Fibroblast of peridontal ligament (primary cell): ENCODE data around the gene RNF224.
"Not testable (repeated sequence)": the region's sequence is repeated elsewhere in the genome, so short reads cannot be mapped to it uniquely, and the experiment has no call there.

ENCODE experiments used
- DNase-seq: peaks from one replicate; pipeline ENCODE4 v3.0.0-alpha.2; 2010; ENCODE audit errors: extremely low read depth

RNF224 gene

DNA sequence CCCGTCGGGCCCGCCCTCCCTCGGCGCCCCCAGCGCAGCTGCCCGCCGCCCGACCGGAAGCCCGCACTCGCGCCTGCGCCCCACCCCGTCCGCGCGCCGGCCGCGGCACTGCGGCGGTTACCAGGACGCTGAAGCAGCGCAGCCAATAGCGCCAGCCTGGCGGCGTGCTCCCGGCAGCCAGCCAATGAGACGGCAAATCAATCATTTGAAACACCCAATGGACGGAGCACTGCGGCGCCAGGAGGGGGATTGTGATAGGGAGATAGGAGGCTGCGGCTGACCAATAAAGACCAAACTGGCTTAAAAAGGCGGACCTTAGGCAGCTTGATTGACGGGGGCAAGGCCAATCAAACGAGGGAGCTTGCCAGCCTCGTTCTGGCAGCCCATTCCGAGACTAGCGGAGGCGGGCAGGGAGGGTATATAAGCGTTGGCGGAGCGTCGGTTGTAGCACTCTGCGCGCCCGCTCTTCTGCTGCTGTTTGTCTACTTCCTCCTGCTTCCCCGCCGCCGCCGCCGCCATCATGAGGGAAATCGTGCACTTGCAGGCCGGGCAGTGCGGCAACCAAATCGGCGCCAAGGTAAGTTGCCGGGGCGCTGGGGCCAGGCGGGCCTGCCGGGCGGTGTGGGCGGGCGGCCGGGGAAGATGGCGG, 13.7 kb downstream of the RNF224 start, which contains the start of gene TUBB4B:
TSS of gene TUBB4B (plus strand) at position 447 of the 649 bp plus-strand sequence. CDS start at position 521, 74 bp downstream.
- DNase-seq: peak; percentile 100

DNA sequence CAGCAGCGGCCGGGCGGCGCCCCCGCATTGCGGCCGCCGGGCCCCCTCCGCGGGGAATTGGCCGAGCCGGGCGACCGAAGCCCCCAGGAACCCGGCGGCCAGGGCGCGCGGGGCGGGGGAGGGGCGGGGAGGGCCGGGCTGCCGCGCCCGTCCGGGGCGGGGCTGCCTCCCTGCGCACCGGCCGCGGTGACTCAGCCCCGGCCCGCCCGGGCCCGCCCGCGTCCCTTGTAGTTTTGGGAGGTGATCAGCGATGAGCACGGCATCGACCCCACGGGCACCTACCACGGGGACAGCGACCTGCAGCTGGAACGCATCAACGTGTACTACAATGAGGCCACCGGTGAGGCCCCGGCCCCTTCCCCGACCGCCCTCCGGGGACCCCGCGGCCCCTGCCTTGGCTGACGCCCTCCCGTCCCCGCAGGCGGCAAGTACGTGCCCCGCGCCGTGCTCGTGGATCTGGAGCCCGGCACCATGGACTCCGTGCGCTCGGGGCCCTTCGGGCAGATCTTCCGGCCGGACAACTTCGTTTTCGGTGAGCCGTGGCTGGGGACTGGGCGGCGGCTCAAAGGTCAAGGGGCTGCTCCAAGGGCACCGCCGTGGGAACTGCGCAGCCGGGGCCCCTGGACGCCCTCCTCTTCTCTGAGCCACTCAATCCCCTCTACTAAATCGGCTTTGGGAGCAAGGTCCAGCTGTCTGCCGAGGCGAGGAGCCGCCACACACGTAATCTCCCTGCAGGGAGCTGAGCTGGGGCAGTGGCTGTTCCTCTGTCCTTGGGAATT, 14.4 kb downstream of the RNF224 start:
- peak; percentile 19 for DNase-seq

DNA sequence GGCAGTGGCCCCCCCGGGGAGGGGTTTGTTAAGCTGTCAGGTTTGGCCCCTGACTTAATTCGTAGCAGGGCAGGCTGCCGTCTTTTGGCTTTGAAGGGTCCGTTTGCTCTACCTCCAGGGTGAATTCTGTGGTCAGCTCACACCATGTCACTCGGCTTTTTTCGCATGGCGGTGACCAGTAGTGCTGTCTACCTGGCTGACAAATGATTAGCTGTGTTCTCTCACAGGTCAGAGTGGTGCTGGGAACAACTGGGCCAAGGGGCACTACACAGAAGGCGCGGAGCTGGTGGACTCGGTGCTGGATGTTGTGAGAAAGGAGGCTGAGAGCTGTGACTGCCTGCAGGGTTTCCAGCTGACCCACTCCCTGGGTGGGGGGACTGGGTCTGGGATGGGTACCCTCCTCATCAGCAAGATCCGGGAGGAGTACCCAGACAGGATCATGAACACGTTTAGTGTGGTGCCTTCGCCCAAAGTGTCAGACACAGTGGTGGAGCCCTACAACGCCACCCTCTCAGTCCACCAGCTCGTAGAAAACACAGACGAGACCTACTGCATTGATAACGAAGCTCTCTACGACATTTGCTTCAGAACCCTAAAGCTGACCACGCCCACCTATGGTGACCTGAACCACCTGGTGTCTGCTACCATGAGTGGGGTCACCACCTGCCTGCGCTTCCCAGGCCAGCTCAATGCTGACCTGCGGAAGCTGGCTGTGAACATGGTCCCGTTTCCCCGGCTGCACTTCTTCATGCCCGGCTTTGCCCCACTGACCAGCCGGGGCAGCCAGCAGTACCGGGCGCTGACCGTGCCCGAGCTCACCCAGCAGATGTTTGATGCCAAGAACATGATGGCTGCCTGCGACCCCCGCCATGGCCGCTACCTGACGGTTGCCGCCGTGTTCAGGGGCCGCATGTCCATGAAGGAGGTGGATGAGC, 15.2 kb downstream of the RNF224 start:
- no peak for DNase-seq

DNA sequence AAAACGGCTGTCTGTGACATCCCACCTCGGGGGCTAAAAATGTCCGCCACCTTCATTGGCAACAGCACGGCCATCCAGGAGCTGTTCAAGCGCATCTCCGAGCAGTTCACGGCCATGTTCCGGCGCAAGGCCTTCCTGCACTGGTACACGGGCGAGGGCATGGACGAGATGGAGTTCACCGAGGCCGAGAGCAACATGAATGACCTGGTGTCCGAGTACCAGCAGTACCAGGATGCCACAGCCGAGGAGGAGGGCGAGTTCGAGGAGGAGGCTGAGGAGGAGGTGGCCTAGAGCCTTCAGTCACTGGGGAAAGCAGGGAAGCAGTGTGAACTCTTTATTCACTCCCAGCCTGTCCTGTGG, 15.9 kb downstream of the RNF224 start:
- DNase-seq: not testable (repeated sequence)

DNA sequence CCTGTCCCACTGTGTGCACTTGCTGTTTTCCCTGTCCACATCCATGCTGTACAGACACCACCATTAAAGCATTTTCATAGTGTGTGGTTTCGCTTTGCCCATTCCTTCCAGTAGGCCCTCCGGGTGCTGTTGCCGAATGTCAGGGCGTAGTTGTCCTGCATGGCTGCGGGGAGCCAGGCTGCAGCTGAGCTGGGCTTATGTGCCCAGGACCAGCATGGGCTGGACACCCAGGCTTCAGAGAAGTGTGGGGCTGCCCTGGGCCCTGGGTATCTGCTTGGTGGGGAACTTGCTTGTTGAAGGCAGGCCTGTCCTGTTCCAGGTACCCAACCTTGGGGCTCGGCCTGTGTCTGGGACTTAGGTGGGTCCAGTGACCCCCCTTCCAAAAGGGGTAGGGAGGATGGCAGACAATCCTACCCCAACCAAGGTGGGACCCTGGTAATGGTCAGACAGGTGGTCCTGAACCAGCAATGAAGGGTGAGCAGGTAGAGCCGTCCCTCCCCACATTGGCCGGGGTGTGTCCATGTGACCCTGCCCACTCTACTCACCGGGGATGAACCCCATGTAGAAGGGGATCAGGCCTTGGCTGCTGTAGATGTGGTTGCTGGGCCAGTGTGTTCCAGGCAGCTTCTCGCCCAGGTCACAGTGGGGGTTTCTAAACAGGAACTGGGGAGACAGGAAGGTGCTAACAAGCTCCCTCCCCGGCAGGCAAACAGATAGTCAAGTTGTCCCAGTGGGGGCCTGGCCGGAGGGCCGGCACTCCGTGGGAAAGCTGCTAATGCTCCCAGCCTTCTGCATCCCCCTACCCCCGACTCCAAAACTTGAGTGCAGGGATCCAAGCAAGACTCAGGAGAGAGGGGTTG, 16.6 kb downstream of the RNF224 start:
- DNase-seq: no peak

DNA sequence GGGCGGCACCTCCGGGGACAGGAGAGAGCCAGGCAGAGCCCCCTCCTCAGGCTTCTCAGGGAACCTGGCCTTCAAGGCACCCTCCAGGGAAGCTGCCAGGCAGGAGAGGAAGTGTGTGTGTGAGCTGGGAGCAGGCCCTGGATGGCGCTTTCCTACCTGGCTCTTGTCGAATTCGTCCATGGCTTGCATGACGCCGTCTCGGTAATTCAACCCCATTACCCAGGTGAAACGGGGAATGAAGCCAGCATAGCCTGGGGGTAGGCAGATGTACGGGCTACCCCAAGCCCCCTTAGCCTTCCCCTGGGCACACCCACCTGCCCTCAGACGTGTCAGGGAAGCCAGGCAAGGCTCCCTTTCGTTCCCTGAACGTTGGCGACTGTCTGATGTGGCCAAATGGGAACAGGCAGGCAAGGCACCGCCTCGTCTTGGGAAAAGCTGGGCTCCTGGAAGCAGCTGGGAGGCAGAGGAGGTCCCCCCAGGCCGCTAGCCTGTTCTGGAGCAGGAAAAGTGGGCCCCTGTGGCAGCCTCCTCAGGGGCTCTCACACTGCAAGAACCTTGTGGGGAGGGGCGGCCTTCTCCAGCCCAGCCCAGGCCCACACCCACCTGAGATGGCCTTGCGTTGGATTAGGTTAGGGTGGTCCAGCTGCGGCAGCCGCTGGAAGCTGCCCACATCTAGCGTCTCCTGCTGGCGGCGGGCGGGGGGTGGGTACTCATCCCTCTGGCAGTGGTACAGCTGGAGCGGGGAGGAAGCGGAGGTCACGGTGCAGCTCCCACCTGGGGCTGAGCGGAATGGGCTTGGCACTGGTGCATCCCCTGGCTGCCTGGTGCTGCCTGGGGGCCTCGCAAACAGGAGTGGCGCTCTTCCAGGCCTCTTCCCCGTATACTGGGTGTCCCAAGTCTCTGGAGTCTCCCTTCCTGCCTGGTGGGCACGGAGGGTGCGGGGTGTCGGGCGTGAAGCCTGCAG, 17.5 kb downstream of the RNF224 start:
- DNase-seq: no peak

DNA sequence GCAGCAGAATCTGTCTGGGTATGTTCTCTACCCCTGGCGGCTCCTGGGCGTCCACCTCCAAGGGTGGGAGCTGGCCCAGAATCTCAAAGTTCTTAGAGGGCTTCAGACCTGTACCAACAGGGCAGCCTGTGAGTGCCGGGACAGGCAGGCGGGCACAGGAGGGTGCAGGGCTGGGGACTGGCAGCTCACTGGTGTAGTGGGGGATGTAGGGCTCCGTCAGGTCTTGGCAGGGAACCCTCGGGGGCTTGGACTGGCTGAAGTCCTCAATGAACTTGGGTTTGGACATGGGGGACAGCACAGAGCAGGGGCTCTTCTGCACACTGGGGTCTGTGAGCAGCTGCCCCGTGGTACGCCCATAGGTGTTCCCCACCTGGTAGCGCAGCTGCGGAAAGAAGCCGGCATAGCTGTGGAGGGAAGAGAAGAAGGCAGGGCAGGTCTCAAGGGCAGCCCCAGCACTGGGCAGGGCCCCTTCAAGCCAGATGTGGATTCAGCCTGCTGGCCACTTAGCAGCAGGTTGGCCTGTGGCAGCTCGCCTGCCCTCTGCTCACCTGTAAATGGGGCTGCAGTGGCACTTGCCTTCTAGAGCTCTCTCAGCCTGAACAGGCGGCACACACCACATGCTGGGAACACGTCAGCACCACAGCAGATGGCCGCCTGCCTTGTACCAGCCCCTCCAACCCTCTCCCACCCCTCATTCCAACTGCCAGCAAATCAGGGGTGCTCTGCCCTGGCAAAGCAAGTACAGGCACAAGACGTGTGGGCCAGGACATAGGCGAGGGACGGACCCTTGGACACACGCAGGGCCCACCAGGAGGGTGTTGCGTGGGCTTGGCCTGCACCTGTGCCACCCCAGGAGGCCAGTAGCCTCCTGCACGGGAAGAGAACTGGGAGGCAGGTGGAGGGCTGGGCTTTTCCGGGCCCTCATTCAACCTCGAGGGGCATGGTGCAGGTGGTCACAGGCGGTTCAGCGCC, 18.4 kb downstream of the RNF224 start:
- DNase-seq: no peak

DNA sequence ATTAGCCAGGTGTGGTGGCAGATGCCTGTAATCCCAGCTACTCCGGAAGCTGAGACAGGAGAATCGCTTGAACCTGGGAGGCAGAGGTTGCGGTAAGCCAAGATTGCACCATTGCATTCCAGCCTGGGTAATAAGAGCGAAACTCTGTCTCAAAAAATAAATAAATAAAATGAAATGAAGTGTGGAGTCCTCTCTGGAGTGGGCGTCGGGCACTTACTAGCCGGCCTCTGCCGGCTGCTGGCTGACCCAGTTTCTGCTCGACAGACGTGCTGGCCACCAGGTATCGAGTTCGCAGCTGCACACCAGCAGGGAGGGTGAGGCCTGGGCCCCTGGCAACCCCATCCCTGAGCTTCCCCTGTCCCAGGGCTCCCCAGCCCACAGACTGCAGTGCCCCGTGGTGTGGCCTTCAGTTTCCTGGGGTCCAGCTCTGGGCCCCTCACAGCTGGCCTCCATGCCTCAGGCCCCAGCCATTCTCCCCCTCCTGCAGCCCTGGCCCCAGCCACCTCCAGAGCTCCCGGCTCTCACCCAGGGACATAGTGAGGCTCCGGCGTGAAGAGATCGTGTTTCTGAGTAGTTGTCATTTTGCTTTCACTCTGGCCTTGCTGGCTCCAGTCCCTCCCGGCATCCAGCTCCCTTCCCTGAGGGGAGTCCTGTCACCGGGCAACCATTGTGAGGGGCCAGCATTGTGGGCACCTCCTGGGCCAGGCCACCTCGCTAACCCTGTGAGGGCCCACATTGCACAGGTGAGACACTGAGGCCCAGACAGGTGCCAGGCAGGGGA, 20.0 kb downstream of the RNF224 start:
- DNase-seq: peak; percentile 19

DNA sequence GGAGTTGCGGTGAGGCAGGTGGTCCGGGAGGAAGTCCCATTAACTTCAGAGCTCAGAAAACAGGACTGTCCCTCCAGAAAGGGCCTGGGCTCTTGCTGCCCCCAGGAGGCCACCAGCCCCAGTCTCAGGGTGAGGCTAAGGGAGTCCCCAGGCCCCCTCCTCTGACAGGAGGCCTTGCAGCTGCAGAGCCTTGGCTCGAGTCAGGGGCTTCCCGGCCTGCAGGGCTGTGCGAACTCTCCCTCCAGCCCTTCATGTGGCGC, 20.5 kb downstream of the RNF224 start:
- no peak for DNase-seq

DNA sequence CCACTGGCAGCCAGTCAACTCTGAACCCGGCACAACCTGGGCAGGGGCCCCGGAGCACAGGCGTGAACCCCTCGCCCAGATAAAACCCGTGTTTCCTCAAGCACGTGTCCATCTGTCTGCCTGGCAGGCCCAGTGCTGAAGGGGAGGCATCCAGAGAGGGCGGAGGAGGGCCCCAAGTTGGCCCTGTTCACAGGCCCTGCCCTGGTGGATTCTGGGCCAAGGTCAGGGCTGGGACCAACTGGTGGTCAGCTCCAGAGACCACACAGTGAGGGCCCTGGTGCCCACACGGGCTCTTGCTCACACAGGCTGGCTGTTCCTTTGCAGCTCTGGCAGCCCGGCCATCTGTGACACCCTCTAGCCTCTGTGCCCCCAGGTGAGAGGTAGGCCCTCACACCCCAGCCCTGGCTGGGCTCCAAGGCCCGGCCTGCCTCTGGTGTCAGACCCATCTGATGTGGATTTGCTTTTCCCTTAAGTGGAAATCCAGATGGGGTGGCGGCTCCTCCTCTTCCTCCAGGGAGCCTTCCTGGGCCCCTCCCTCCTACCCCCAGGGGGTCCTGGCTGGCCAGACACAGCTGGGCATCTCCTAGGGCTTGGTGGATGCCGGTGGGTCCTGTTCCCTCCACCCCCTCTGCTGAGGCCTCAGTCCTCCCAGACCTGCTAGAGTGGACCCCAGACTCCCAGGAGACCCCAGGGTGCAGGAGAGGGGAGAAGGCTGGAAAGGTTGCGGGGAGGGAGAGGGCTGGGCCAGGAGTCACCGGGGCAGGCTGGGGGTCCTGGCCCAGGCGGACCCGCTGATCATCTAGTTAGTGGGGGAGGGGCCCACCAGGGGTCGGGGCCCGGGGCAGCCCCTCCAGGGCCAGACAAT, 23.3 kb downstream of the RNF224 start:
- no peak for DNase-seq

DNA sequence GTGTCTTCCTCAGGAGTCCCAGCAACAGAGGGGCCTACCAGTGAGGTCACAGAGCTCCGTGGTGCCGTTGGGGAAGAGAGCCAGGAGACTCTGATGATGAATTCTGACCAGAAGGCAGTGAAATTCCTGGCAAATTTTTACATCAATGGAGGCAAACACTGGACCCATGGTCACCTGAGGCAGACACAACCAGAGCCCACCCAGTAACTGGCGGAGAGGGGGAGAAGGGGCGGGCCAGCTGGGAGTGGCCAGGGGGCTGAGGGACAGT, 23.8 kb downstream of the RNF224 start, which contains the start of gene STPG3:
TSS of gene STPG3 (plus strand) at position 93 of the 268 bp plus-strand sequence. CDS start at position 94, 1 bp downstream.
- DNase-seq: no peak

DNA sequence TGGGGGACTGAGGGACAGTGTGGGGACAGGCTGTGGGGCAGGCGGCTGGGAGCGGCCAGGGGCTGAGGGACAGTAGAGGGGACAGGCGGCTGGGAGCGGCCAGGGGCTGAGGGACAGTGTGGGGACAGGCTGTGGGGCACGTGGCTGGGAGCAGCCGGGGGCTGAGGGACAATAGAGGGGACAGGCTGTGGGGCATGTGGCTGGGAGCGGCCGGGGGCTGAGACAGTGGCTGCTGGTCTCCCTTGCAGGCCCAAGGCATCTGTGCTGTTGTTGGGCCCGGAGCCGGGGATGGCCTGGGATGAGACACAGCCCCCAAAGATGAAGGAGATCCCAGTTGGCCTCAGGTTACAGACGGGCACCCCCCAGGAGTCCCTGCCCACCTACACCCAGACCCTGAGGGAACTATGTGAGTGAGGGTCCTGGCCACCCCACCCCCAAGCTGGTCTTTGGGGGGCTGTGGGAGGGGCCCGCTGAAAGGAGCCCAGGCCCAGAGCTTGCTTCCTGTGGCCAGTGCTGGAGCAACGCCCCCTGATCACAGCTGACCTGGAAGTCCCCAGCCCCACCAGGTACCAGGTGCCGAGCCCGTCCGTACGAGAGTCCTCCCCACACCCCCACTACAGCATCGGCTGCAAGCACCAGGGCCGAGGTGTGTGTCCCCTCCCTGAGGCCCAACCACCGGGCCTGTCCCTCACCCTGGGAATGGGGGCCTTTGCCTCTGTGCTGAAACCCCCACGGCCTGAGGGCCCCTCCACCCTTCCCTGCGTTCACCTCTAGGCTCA, 24.4 kb downstream of the RNF224 start:
- no peak for DNase-seq

DNA sequence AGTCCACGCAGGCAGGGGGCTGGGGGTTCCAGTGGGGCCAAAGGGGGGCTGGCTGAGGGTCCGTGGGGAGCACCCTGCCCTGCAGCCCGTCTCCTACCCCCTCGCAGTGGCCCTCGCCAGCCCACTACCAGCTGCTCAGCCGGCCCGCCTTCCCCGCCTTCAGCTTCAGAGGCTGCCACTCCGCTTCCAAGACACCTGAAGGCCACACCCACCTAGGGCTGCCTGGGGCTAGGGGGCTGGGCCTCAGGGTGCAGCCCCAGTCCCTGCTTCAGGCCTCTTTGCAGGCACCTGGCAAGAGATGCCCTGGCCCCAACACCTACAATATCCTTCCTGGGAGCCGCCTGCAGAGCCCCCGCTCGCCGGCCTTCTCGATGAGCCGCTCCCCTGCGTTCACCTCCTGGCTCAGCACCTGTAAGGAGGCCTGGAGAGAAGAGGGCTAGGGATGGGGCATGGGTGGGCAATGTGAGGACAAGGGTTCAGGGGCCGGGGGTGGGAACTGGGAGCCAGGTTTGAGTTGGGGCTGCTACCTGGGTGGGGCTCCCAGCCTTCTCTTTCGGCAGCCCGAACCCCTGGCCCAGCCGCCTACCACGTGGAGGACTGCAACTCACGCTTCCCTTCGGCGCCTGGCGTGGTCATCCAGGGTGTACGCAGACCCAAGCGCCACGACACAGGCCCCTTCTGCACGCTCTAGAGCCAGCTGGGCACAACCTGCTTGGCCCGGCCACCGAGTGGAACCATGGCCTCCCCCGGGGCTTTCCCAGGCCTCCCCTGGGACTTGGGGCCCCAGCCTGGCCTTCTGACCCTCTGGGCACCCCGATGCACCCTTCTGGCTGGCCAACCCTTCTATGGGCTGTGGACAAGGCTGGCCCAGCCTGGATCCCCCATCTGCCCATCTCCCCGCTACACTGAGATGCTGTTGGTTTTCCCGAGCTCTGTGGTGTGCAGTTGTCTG, 25.5 kb downstream of the RNF224 start:
- no peak for DNase-seq

DNA sequence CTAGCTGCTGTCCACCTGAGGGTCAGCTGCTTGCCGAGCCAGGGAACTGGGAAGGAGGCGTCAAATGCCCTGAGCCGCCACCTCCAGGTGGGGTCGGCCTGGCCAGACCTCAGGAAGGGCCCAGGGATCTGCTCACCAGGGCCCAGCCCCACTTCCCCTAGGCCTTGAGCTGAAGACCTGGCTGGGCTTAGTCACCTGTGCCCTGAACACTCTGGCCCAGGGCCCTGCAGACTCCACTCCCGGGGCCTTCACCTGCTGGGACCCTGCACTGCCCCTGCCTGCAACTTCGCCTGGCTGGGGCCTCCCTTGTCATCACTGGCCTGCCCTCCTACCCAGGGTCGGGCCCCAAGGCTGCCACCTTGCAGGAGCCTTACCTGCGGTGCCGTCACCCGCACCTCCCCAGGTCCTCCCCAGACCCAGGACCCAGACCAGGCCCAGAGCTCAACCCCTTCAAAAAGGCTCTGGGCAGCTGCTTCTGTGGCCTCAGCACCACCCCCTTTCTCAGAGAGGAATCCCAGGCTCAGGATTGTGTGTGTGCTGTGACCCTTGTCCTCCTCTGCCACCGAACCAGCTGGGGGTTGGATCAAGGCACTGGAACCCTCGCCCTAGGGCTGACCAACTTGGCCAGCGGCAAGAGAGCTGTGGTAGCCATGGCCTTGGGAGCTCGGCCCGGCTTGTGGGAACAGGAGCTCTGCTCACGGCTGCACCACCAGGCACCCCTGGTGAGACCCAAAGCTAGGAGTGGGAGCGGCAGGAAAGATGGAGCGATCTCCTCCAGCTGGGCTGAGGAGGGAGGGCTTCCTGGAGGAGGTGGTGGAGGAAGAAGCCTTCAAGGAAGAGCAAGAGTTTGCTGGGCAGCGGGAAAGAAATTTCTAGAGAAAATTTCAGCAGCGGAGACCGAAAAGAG, 26.7 kb downstream of the RNF224 start:
- DNase-seq: peak; percentile 6
